ENCODE results near the gene PAX7. TPM values are rescaled to one million over a fixed set of nuclear protein-coding genes. Genes with fewer than 3 reads are reported as not detected.

Gene PAX7
- polyA plus RNA-seq, 1 of the 3 experiments (the other 2 are of a cell fraction) = not detected

- TF ChIP-seq FOXJ3 (CRISPR knock-in tag; IDR thresholded peaks at IDR 0.05) = no peak
- TF ChIP-seq EP300 (IDR thresholded peaks at IDR 0.05; ENCODE audit: borderline replicate concordance in 1 of 2, low read depth in 1 of 2, low read length in 1 of 2) = no peak
- TF ChIP-seq SMC3 (IDR thresholded peaks at IDR 0.05; ENCODE audit: low read depth, low read length) = no peak
- no peak for TF ChIP-seq POLR2AphosphoS5 (IDR thresholded peaks at IDR 0.05; ENCODE audit: low read depth, low read length)
- TF ChIP-seq MXI1 (IDR thresholded peaks at IDR 0.05; ENCODE audit: low read depth, low read length) = no peak
- TF ChIP-seq NRF1 (IDR thresholded peaks at IDR 0.05; ENCODE audit: low read depth, low read length) = no peak
- no peak for TF ChIP-seq RFX5 (IDR thresholded peaks at IDR 0.05; ENCODE audit: low read length)
- TF ChIP-seq YY1 (IDR thresholded peaks at IDR 0.05; ENCODE audit: low read depth) = no peak
- TF ChIP-seq MAX (IDR thresholded peaks at IDR 0.05; ENCODE audit: low read depth) = no peak
- no peak for TF ChIP-seq MEF2A (IDR thresholded peaks at IDR 0.05; ENCODE audit: borderline replicate concordance, low read depth)
- TF ChIP-seq SIN3A (IDR thresholded peaks at IDR 0.05; ENCODE audit: borderline replicate concordance, low read depth, low read length) = no peak
- no peak for TF ChIP-seq CHD2 (IDR thresholded peaks at IDR 0.05; ENCODE audit: low read length, partially characterized antibody)
- TF ChIP-seq GATA2 (CRISPR knock-in tag; IDR thresholded peaks at IDR 0.05) = no peak
- TF ChIP-seq JUND (IDR thresholded peaks at IDR 0.05) = no peak
- TF ChIP-seq ELF1 (IDR thresholded peaks at IDR 0.05) = no peak
- TF ChIP-seq FOXM1 (IDR thresholded peaks at IDR 0.05; ENCODE audit: low read depth) = no peak
- H3K27me3 ChIP-seq (ENCODE audit: insufficient read depth) = no peaks in the 10 kb centered on the region
- no peaks in the 10 kb centered on the region for H4K20me1 ChIP-seq (ENCODE audit: insufficient read depth)
- no peaks in the 10 kb centered on the region for H3K79me2 ChIP-seq (ENCODE audit: insufficient read depth)
- no peak overlapping the region for H3K4me2 ChIP-seq
- H3K9me2 ChIP-seq = no peaks in the 10 kb centered on the region
- no peaks in the 10 kb centered on the region for H3K36me3 ChIP-seq (replicated peaks in 1 of 2; ENCODE audit: control insufficient read depth in 1 of 2, insufficient read depth in 2 of 2, low read length in 1 of 2)
- WGBS (ENCODE audit: low lambda C conversion rate) = 19% methylated on average over 5 of the region's 14 CpGs
- peaks cover 0 to 5% of the 10 kb centered on the region in 2 experiments; a peak in 1 of 4 replicates for H3K4me1 ChIP-seq (ENCODE audit: control insufficient read depth in 1 of 2, insufficient read depth in 2 of 2, low read depth in 1 of 2, low read length in 1 of 2)
- H3K9me3 ChIP-seq = no peaks in the 10 kb centered on the region
- H3K4me3 ChIP-seq (ENCODE audit: low read depth in 2 of 2, low read length in 1 of 2) = no peak overlapping the region
- H3K27ac ChIP-seq (ENCODE audit: low read depth in 2 of 2, low read length in 1 of 2) = no peak overlapping the region
- H3F3A ChIP-seq (replicated peaks; ENCODE audit: insufficient read depth) = no peaks in the 10 kb centered on the region
- ChIA-PET CTCF (interaction anchor here (1.1 to 2.0 kb wide), 3 partner anchors 13 to 31 kb away, joined by 3 to 4 read pairs (median 4); no protein-coding TSS in a partner anchor), POLR2A (no interaction called here)
- H2AFZ ChIP-seq (ENCODE audit: low read depth) = no peak overlapping the region
- DNase-seq = no peak
- no peak overlapping the region for H3K9ac ChIP-seq
Measured at GRCh38 chr1:18761948-18762840, 131.5 kb downstream of the PAX7 start.

GRCh38 chr1:18764362-18764761 is 133.7 kb downstream of the PAX7 start:
- no peak for DNase-seq
- ChIA-PET CTCF (no interaction called here), POLR2A (no interaction called here)
- H3K9me3 ChIP-seq = no peaks in the 10 kb centered on the region
- TF ChIP-seq MEF2A (IDR thresholded peaks at IDR 0.05; ENCODE audit: borderline replicate concordance, low read depth) (no peak), EZH2phosphoT487 (IDR thresholded peaks at IDR 0.05; ENCODE audit: borderline replicate concordance, low read depth) (no peak), TAF1 (IDR thresholded peaks at IDR 0.05; ENCODE audit: borderline replicate concordance, low read depth, low read length) (no peak), GATA2 (CRISPR knock-in tag; IDR thresholded peaks at IDR 0.05) (no peak), CHD2 (IDR thresholded peaks at IDR 0.05; ENCODE audit: low read length, partially characterized antibody) (no peak)
- H3K27me3 ChIP-seq (ENCODE audit: insufficient read depth) = no peaks in the 10 kb centered on the region
- H3K4me1 ChIP-seq (ENCODE audit: control insufficient read depth in 1 of 2, insufficient read depth in 2 of 2, low read depth in 1 of 2, low read length in 1 of 2) = peaks cover 0 to 13% of the 10 kb centered on the region in 2 experiments; a peak in 1 of 4 replicates
- H3K9me2 ChIP-seq = no peaks in the 10 kb centered on the region
- no peaks in the 10 kb centered on the region for H3F3A ChIP-seq (replicated peaks; ENCODE audit: insufficient read depth)
- H3K9ac ChIP-seq = no peak overlapping the region
- no peaks in the 10 kb centered on the region for H3K79me2 ChIP-seq (ENCODE audit: insufficient read depth)
- no peak overlapping the region for H3K4me2 ChIP-seq
- no peak overlapping the region for H3K27ac ChIP-seq (ENCODE audit: low read depth in 2 of 2, low read length in 1 of 2)
- WGBS (ENCODE audit: low lambda C conversion rate) = 24% methylated on average over 6 of the region's 7 CpGs
- H4K20me1 ChIP-seq (ENCODE audit: insufficient read depth) = no peaks in the 10 kb centered on the region
- no peaks in the 10 kb centered on the region for H3K36me3 ChIP-seq (replicated peaks in 1 of 2; ENCODE audit: control insufficient read depth in 1 of 2, insufficient read depth in 2 of 2, low read length in 1 of 2)
- no peak overlapping the region for H3K4me3 ChIP-seq (ENCODE audit: low read depth in 2 of 2, low read length in 1 of 2)
- no peak overlapping the region for H2AFZ ChIP-seq (ENCODE audit: low read depth)

Data from SK-N-SH (cell line).